Mesendoderm (in vitro differentiated cells): ENCODE measurements around the gene ADAD1. TPM values are rescaled to one million over a fixed set of nuclear protein-coding genes. Genes with fewer than 3 reads are reported as not detected.
A peak's percentile ranks its signal among the peaks of the same experiment; 100 is the strongest.

ENCODE experiments used
- DNase-seq: peaks from one replicate; pipeline ENCODE4 v3.0.0; 2013
- H2AK5ac ChIP-seq: 2 replicates; pipeline ENCODE4 v1.6.1; 2013; ENCODE audit warnings: low read length, inconsistent platforms
- H2BK120ac ChIP-seq: 2 replicates; pipeline ENCODE4 v1.6.1; 2013; ENCODE audit warnings: low read depth, mild to moderate bottlenecking, low read length, moderate library complexity, mixed read lengths
- H2BK15ac ChIP-seq: replicated peaks from 2 replicates; pipeline ENCODE4 v1.6.1; 2013; ENCODE audit warnings: low read depth, mild to moderate bottlenecking, moderate library complexity
- H2BK5ac ChIP-seq: 2 replicates; pipeline ENCODE4 v1.6.1; 2013; ENCODE audit warnings: low read length, inconsistent platforms
- H3K18ac ChIP-seq: 2 replicates; pipeline ENCODE4 v1.6.1; 2013; ENCODE audit warnings: mild to moderate bottlenecking, low read length, mixed read lengths
- H3K23ac ChIP-seq: one replicate; pipeline ENCODE4 v1.6.1; 2013; ENCODE audit warnings: low read length
- H3K27ac ChIP-seq: 2 replicates; pipeline ENCODE4 v1.5.1; 2013; ENCODE audit warnings: low read depth, mild to moderate bottlenecking, inconsistent platforms, low read length, moderate library complexity
- H3K27me3 ChIP-seq: 2 replicates; pipeline ENCODE4 v1.6.1; 2013; ENCODE audit warnings: low read length, control low read depth, mild to moderate bottlenecking, inconsistent platforms; ENCODE audit not compliant: insufficient read depth, poor library complexity
- H3K36me3 ChIP-seq: 2 replicates; pipeline ENCODE4 v1.6.1; 2013; ENCODE audit warnings: low read length, inconsistent platforms; ENCODE audit not compliant: control insufficient read depth, insufficient read depth
- H3K4ac ChIP-seq: one replicate; pipeline ENCODE4 v1.6.1; 2013; ENCODE audit warnings: low read depth, mild to moderate bottlenecking, low read length, moderate library complexity
- H3K4me1 ChIP-seq: 2 replicates; pipeline ENCODE4 v1.6.1; 2013; ENCODE audit warnings: low read depth, low read length, inconsistent platforms; ENCODE audit not compliant: control insufficient read depth
- H3K4me2 ChIP-seq: 2 replicates; pipeline ENCODE4 v1.6.1; 2013; ENCODE audit warnings: low read length
- H3K4me3 ChIP-seq: 2 replicates; pipeline ENCODE4 v1.5.1; 2013; ENCODE audit warnings: mild to moderate bottlenecking, low read length
- H3K56ac ChIP-seq: one replicate; pipeline ENCODE4 v1.6.1; 2013; ENCODE audit warnings: low read length
- H3K79me1 ChIP-seq: 2 replicates; pipeline ENCODE4 v1.6.1; 2013; ENCODE audit warnings: low read length, inconsistent platforms
- H3K79me2 ChIP-seq: 2 replicates; pipeline ENCODE4 v1.6.1; 2013; ENCODE audit warnings: mild to moderate bottlenecking, low read length; ENCODE audit not compliant: control insufficient read depth, insufficient read depth
- H3K9ac ChIP-seq: 2 replicates; pipeline ENCODE4 v1.6.1; 2013; ENCODE audit warnings: low read length, inconsistent platforms
- H4K5ac ChIP-seq: one replicate; pipeline ENCODE4 v1.6.1; 2013; ENCODE audit warnings: low read length
- H4K8ac ChIP-seq: one replicate; pipeline ENCODE4 v1.6.1; 2013; ENCODE audit warnings: low read depth, mild to moderate bottlenecking, control low read depth, low read length, moderate library complexity
- WGBS: extraction: QIAGEN DNeasy Blood & Tissue Kit; methylation state at CpG from one replicate; pipeline ENCODE4 v1.1.7; 2013; ENCODE audit warnings: low lambda C conversion rate, missing lambda C conversion rate; ENCODE audit not compliant: insufficient coverage; ENCODE audit errors: extremely low coverage; 5-methylcytosine and 5-hydroxymethylcytosine counted together
- polyA plus RNA-seq, 2 experiments: library from polyadenylated mRNA; stranded (reverse); fragments of 200-250 nt; gene quantifications; one replicate each; pipeline ENCODE4 v1.2.3, GENCODE V29; 2013

Gene ADAD1
- polyA plus RNA-seq (2013, experiment 1 of 2) = not detected
- not detected for polyA plus RNA-seq (2013, experiment 2 of 2)

GRCh38 chr4:122378711-122379110 is at the start of gene ADAD1:
Gene ADAD1 (plus strand): TSS chr4:122379011. CDS start chr4:122380070, 1,059 bp downstream.
- Histone ChIP-seq H3K4ac (no peak within 1 kb of the TSS), H3K56ac (no peak within 1 kb of the TSS), H3K27me3 (no peaks in the 10 kb centered on the region), H2BK15ac (no peak within 1 kb of the TSS), H3K36me3 (no peaks in the 10 kb centered on the region), H2BK120ac (no peak within 1 kb of the TSS), H3K4me1 (no peaks in the 10 kb centered on the region), H3K23ac (no peak within 1 kb of the TSS), H3K27ac (no peak within 1 kb of the TSS), H4K8ac (no peak within 1 kb of the TSS), H3K79me2 (no peaks in the 10 kb centered on the region), H3K9ac (no peak within 1 kb of the TSS), H3K79me1 (no peaks in the 10 kb centered on the region), H2BK5ac (no peak within 1 kb of the TSS), H2AK5ac (no peak within 1 kb of the TSS), H3K4me2 (no peak within 1 kb of the TSS), H3K4me3 (no peak within 1 kb of the TSS), H4K5ac (no peak within 1 kb of the TSS), H3K18ac (no peak within 1 kb of the TSS)
- DNase-seq = no peak
- no CpG with 5 or more reads among the region's 7 CpGs for WGBS

- Histone ChIP-seq H4K8ac (no peak overlapping the region), H3K79me2 (no peaks in the 10 kb centered on the region), H3K4me2 (no peak overlapping the region), H2BK120ac (no peak overlapping the region), H4K5ac (no peak overlapping the region), H3K4me3 (no peak overlapping the region), H3K27ac (no peak overlapping the region), H3K4me1 (no peaks in the 10 kb centered on the region), H3K56ac (no peak overlapping the region), H2AK5ac (no peak overlapping the region), H3K9ac (no peak overlapping the region), H3K36me3 (peaks cover under 1% of the 10 kb centered on the region), H3K23ac (no peak overlapping the region), H3K79me1 (no peaks in the 10 kb centered on the region), H3K27me3 (no peaks in the 10 kb centered on the region), H3K18ac (no peak overlapping the region), H2BK15ac (no peak overlapping the region), H2BK5ac (no peak overlapping the region), H3K4ac (no peak overlapping the region)
- no CpG with 5 or more reads among the region's 3 CpGs for WGBS
- peak; percentile 20 for DNase-seq
Observed at GRCh38 chr4:122329876-122330565, 48.8 kb upstream of the ADAD1 start.

- no peak for DNase-seq
- WGBS = no CpG with 5 or more reads among the region's 4 CpGs
- Histone ChIP-seq H2BK5ac (no peak overlapping the region), H3K79me1 (no peaks in the 10 kb centered on the region), H4K5ac (no peak overlapping the region), H3K36me3 (peaks cover 2% of the 10 kb centered on the region), H3K23ac (no peak overlapping the region), H3K18ac (no peak overlapping the region), H2AK5ac (no peak overlapping the region), H2BK120ac (no peak overlapping the region), H3K4ac (no peak overlapping the region), H2BK15ac (no peak overlapping the region), H3K4me2 (no peak overlapping the region), H3K4me3 (no peak overlapping the region), H4K8ac (no peak overlapping the region), H3K27me3 (no peaks in the 10 kb centered on the region), H3K9ac (no peak overlapping the region), H3K4me1 (no peaks in the 10 kb centered on the region), H3K27ac (no peak overlapping the region), H3K56ac (no peak overlapping the region), H3K79me2 (no peaks in the 10 kb centered on the region)
Observed at GRCh38 chr4:122331195-122331594, 47.6 kb upstream of the ADAD1 start.

GRCh38 chr4:122334828-122335227 is 44.0 kb upstream of the ADAD1 start:
- no peaks in the 10 kb centered on the region for H3K79me2 ChIP-seq
- H3K4ac ChIP-seq = no peak overlapping the region
- no peaks in the 10 kb centered on the region for H3K4me1 ChIP-seq
- DNase-seq = no peak
- no peak overlapping the region for H4K8ac ChIP-seq
- no peak overlapping the region for H2AK5ac ChIP-seq
- no peak overlapping the region for H2BK15ac ChIP-seq
- H3K23ac ChIP-seq = no peak overlapping the region
- no peaks in the 10 kb centered on the region for H3K79me1 ChIP-seq
- H3K4me2 ChIP-seq = no peak overlapping the region
- no peak overlapping the region for H4K5ac ChIP-seq
- no peak overlapping the region for H3K9ac ChIP-seq
- peaks cover 2% of the 10 kb centered on the region for H3K36me3 ChIP-seq
- no peak overlapping the region for H3K56ac ChIP-seq
- H2BK120ac ChIP-seq = no peak overlapping the region
- no peak overlapping the region for H3K27ac ChIP-seq
- H3K4me3 ChIP-seq = no peak overlapping the region
- H3K27me3 ChIP-seq = no peaks in the 10 kb centered on the region
- no peak overlapping the region for H2BK5ac ChIP-seq
- no peak overlapping the region for H3K18ac ChIP-seq

- no peaks in the 10 kb centered on the region for H3K79me1 ChIP-seq
- H3K9ac ChIP-seq = no peak overlapping the region
- H3K79me2 ChIP-seq = no peaks in the 10 kb centered on the region
- no peak overlapping the region for H3K27ac ChIP-seq
- no peak overlapping the region for H3K4me3 ChIP-seq
- H3K4me1 ChIP-seq = no peaks in the 10 kb centered on the region
- H3K23ac ChIP-seq = no peak overlapping the region
- no peak overlapping the region for H3K4ac ChIP-seq
- no CpG with 5 or more reads among the region's 1 CpG for WGBS
- no peak overlapping the region for H3K56ac ChIP-seq
- H3K36me3 ChIP-seq = no peaks in the 10 kb centered on the region
- no peak overlapping the region for H4K5ac ChIP-seq
- no peaks in the 10 kb centered on the region for H3K27me3 ChIP-seq
- H2BK5ac ChIP-seq = no peak overlapping the region
- DNase-seq = no peak
- no peak overlapping the region for H3K4me2 ChIP-seq
- no peak overlapping the region for H2BK15ac ChIP-seq
- H4K8ac ChIP-seq = no peak overlapping the region
- H3K18ac ChIP-seq = no peak overlapping the region
- no peak overlapping the region for H2BK120ac ChIP-seq
- no peak overlapping the region for H2AK5ac ChIP-seq
Observed at GRCh38 chr4:122341886-122342285, 36.9 kb upstream of the ADAD1 start.

- no peak overlapping the region for H2BK15ac ChIP-seq
Observed at GRCh38 chr4:122346036-122346435, 32.8 kb upstream of the ADAD1 start.

More at GRCh38 chr4:122346036-122346435, 32.8 kb upstream of the ADAD1 start:
- Histone ChIP-seq H3K4me3 (no peak overlapping the region), H3K4me1 (no peaks in the 10 kb centered on the region), H3K79me1 (no peaks in the 10 kb centered on the region), H2AK5ac (no peak overlapping the region), H4K8ac (no peak overlapping the region), H2BK120ac (no peak overlapping the region), H3K23ac (no peak overlapping the region), H3K4ac (no peak overlapping the region), H3K4me2 (no peak overlapping the region), H4K5ac (no peak overlapping the region), H3K36me3 (peaks cover 3% of the 10 kb centered on the region), H2BK5ac (no peak overlapping the region), H3K9ac (no peak overlapping the region), H3K18ac (no peak overlapping the region), H3K56ac (no peak overlapping the region), H3K79me2 (no peaks in the 10 kb centered on the region), H3K27ac (no peak overlapping the region), H3K27me3 (no peaks in the 10 kb centered on the region)
- no peak for DNase-seq
- WGBS = no CpG with 5 or more reads among the region's 1 CpG
